Glutamatergic neuron (in vitro differentiated cells): Measurements from ENCODE around the gene CLPTM1L. TPM values are rescaled to one million over a fixed set of nuclear protein-coding genes. Genes with fewer than 3 reads are reported as not detected.
"Not testable (repeated sequence)": the region's sequence is repeated elsewhere in the genome, so short reads cannot be mapped to it uniquely, and the experiment has no call there.

Experiments used
- DNase-seq: peaks from one replicate; pipeline ENCODE4 v3.0.0; 2022
- H3K27ac Mint-ChIP-seq: one replicate; pipeline ENCODE4 v1.8.0; 2020; ENCODE audit warnings: mild to moderate bottlenecking, mixed read lengths, inconsistent platforms; ENCODE audit not compliant: unreplicated experiment
- H3K27me3 Mint-ChIP-seq: one replicate; pipeline ENCODE4 v1.8.0; 2020; ENCODE audit warnings: mild to moderate bottlenecking, moderate library complexity, mixed read lengths, inconsistent platforms; ENCODE audit not compliant: unreplicated experiment
- H3K36me3 Mint-ChIP-seq: one replicate; pipeline ENCODE4 v1.8.0; 2020; ENCODE audit warnings: mild to moderate bottlenecking, mixed read lengths, inconsistent platforms; ENCODE audit not compliant: unreplicated experiment
- H3K4me1 Mint-ChIP-seq: one replicate; pipeline ENCODE4 v1.8.0; 2020; ENCODE audit warnings: mild to moderate bottlenecking, low read depth, mixed read lengths, inconsistent platforms; ENCODE audit not compliant: unreplicated experiment
- H3K4me3 Mint-ChIP-seq: one replicate; pipeline ENCODE4 v1.8.0; 2020; ENCODE audit warnings: mild to moderate bottlenecking, mixed read lengths, inconsistent platforms; ENCODE audit not compliant: unreplicated experiment
- H3K9me3 Mint-ChIP-seq: one replicate; pipeline ENCODE4 v1.8.0; 2020; ENCODE audit warnings: mild to moderate bottlenecking, moderate library complexity, mixed read lengths, inconsistent platforms; ENCODE audit not compliant: unreplicated experiment
- total RNA-seq: library from RNA; stranded (reverse); fragmentation: NEBNext Ultra II Directional; extraction: Animal tissue kit (Norgen Biotek cat#: 25700); gene quantifications from one replicate; pipeline ENCODE4 v1.2.1, GENCODE V29; 2021; ENCODE audit not compliant: unreplicated experiment
- TF ChIP-seq, protein P1 (sequence below): fragments of 200-600 bp; sonication (generic); IDR thresholded peaks from one replicate; pipeline ENCODE4 v1.5.0; 2021; ENCODE audit not compliant: partially characterized antibody, unreplicated experiment

CLPTM1L gene
- total RNA-seq, 1 donor from 2014 or later, result 95.2 TPM

DNA sequence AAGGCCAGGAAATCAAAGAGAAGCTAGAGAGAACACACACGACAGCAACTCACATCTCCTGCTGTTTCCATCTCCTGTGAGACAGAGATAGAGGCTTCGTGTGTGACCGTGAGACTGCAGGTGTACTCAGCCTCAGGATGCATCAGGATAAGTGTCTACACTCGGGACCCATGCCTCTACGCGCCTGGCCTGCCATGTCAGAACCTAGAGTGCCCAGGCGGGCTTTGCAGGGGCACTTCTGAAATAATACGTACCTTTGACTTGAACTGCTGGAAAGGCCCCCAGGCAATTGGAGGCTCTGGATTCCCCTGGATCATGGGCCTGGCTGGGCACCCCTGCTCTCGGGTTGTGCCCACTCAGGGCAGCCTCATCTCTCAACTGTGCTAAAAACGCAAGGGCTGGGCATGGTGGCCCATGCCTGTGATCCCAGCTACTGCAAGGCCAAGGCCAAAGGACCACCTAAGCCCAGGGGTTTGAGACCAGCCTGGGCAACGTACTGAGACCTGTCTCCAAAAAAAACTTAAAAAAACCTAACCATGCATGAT, 13.0 kb downstream of the CLPTM1L start:
- H3K27ac Mint-ChIP-seq, result no peak overlapping the region
- H3K9me3 Mint-ChIP-seq, result peaks cover 3% of the 10 kb centered on the region
- H3K27me3 Mint-ChIP-seq, result peaks cover 7% of the 10 kb centered on the region
- peaks cover 3% of the 10 kb centered on the region for H3K4me1 Mint-ChIP-seq
- no peak overlapping the region for H3K4me3 Mint-ChIP-seq
- no peak for DNase-seq
- TF ChIP-seq, protein P1, sequence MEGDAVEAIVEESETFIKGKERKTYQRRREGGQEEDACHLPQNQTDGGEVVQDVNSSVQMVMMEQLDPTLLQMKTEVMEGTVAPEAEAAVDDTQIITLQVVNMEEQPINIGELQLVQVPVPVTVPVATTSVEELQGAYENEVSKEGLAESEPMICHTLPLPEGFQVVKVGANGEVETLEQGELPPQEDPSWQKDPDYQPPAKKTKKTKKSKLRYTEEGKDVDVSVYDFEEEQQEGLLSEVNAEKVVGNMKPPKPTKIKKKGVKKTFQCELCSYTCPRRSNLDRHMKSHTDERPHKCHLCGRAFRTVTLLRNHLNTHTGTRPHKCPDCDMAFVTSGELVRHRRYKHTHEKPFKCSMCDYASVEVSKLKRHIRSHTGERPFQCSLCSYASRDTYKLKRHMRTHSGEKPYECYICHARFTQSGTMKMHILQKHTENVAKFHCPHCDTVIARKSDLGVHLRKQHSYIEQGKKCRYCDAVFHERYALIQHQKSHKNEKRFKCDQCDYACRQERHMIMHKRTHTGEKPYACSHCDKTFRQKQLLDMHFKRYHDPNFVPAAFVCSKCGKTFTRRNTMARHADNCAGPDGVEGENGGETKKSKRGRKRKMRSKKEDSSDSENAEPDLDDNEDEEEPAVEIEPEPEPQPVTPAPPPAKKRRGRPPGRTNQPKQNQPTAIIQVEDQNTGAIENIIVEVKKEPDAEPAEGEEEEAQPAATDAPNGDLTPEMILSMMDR, result no peak
- peaks cover 6% of the 10 kb centered on the region for H3K36me3 Mint-ChIP-seq

DNA sequence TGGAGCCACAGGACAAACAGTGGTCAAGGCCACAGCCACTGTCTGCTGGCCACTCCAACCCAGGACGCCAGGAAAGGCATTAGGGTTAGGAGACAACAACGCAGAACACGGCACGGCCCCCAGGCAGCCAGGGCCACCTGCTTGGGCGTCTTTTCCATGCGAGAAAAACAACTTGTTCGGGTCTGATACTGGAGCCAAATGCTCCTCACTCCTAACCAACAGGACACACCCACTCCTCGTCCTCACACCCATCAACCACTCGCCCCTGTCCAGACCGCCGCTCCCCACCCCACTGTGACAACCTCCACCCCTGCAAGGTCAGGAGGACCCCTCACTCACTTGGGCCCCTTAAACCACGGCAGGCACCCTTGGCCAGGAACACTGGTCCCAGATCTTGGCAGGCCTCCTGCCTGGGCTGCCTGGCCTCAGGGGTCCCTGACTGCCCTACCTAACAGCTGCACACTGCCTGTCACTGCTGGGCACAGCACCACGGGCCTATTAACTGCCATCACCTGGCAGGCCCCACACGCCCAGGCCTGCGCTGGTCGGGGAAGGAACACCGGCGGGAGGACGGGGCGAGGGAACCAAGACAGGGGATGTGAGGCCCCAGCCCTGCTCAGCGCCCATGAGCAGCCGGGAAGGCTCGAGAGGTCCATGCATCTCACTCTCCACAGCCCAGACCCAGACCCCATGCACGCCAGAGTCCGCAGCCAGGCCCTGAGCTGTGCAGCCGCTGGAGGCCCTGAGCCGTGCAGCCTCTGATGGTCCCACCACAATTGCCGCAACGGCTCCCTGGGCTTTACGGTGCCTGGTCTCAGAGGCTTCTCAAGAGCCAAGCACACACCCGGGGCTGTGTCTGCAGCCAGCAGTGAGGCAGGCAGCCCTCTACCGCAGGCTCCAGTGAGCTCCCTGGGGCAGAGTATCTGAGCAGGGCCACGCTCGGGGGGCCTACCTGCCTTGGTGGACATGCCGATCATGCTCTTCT, 13.8 kb downstream of the CLPTM1L start:
- Mint-ChIP-seq H3K4me3 (no peak overlapping the region), H3K4me1 (peaks cover 3% of the 10 kb centered on the region), H3K27me3 (peaks cover 7% of the 10 kb centered on the region), H3K27ac (no peak overlapping the region), H3K9me3 (peaks cover 3% of the 10 kb centered on the region), H3K36me3 (peaks cover 10% of the 10 kb centered on the region)
- TF ChIP-seq, protein P1, result no peak
- DNase-seq, result no peak

DNA sequence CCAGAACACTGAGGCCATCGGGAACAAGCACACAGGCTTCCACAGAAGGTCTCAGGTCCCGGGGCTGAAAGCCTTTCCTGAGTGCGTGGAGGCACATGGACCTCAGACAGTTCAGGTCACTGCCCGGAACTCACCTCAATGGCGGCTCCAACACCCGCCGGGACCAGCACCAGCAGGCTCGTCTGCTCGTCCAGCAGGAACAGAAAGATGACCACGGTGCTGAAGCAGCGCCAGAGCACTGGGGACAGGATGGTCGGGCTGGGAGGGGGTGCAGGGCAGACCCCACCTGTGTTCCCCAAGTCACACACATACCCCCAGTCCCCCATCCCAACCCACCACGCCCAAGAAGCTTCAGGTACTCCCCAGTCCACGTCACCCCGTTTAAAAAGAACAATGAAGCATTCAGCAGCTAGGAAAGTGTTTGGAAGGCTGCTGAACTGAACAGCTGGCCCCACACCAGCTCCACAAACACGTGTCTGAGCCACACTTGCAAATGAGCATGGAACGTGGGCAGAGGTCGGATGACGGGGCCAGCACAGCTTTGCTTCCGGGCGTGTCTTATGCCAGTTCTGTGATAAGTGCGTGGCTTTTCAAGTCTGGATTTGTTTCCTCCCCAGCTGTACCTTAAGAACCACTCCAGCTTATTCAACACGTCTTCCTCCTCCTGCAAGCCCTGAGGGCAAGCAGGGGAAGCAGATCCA, 14.6 kb downstream of the CLPTM1L start:
- no peak overlapping the region for H3K4me3 Mint-ChIP-seq
- no peak overlapping the region for H3K27ac Mint-ChIP-seq
- peaks cover 12% of the 10 kb centered on the region for H3K36me3 Mint-ChIP-seq
- peaks cover 3% of the 10 kb centered on the region for H3K4me1 Mint-ChIP-seq
- peaks cover 7% of the 10 kb centered on the region for H3K27me3 Mint-ChIP-seq
- no peak for DNase-seq
- H3K9me3 Mint-ChIP-seq, result peaks cover 3% of the 10 kb centered on the region
- TF ChIP-seq, protein P1, result no peak

DNA sequence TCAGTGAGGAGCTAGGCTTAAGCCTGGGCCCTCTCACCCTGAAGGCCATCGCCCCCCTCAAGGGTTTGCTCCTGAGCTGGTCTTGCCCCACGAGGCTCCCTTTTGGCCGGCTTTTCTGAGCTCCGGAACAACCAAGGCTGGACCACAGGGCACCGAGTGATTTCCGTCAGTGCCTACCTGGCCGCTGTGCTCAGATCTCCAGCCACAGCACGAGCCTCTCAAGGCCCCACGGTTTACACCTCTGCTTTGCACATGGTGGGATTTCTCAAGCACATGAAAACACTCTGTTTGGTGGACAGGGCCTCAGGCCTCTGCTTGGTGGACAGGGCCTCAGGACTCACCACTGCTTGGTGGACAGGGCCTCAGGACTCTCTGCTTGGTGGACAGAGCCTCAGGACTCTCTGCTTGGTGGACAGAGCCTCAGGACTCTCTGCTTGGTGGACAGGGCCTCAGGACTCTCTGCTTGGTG, 15.8 kb downstream of the CLPTM1L start:
- peaks cover 3% of the 10 kb centered on the region for H3K4me1 Mint-ChIP-seq
- no peak for DNase-seq
- H3K4me3 Mint-ChIP-seq, result no peak overlapping the region
- H3K36me3 Mint-ChIP-seq, result peaks cover 12% of the 10 kb centered on the region
- H3K27me3 Mint-ChIP-seq, result peaks cover 9% of the 10 kb centered on the region
- TF ChIP-seq, protein P1, result no peak
- H3K27ac Mint-ChIP-seq, result no peak overlapping the region
- H3K9me3 Mint-ChIP-seq, result peaks cover 2% of the 10 kb centered on the region

DNA sequence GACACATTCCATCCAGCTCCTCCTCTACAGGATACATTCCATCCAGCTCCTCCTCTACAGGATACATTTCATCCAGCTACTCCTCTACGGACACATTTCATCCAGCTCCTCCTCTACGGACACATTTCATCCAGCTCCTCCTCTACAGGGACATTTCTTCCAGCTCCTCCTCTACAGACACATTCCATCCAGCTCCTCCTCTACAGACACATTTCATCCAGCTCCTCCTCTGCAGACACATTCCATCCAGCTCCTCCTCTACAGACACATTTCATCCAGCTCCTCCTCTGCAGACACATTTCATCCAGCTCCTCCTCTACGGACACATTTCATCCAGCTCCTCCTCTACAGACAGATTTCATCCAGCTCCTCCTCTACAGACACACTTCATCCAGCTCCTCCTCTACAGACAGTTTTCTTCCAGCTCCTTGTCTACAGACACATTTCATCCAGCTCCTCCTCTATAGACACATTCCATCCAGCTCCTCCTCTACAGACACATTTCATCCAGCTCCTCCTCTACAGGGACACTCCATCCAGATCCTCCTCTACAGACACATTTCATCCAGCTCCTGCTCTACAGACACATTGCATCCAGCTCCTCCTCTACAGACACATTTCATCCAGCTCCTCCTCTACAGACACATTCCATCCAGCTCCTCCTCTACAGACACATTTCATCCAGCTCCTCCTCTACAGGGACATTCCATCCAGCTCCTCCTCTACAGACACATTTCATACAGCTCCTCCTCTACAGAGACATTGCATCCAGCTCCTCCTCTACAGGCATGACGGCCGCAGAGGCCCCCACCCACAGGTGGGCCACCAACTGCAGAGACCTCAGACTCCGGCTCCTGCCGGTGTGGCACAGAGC, 16.4 kb downstream of the CLPTM1L start:
- DNase-seq, result not testable (repeated sequence)
- H3K36me3 Mint-ChIP-seq, result peaks cover 12% of the 10 kb centered on the region

DNA sequence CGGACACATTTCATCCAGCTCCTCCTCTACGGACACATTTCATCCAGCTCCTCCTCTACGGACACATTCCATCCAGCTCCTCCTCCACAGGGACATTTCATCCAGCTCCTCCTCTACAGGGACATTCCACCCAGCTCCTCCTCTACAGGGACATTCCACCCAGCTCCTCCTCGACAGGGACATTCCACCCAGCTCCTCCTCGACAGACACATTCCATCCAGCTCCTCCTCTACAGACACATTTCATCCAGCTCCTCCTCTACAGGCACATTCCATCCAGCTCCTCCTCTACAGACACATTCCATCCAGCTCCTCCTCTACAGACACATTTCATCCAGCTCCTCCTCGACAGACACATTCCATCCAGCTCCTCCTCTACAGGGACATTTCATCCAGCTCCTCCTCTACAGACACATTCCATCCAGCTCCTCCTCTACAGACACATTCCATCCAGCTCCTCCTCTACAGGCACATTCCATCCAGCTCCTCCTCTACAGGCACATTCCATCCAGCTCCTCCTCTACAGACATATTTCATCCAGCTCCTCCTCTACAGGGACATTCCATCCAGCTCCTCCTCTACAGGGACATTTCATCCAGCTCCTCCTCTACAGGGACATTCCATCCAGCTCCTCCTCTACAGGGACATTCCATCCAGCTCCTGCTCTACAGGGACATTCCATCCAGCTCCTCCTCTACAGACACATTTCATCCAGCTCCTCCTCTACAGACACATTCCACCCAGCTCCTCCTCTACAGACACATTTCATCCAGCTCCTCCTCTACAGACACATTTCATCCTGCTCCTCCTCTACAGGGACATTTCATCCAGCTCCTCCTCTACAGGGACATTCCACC, 17.8 kb downstream of the CLPTM1L start:
- not testable (repeated sequence) for DNase-seq, H3K4me3 Mint-ChIP-seq, H3K27me3 Mint-ChIP-seq, H3K9me3 Mint-ChIP-seq, H3K4me1 Mint-ChIP-seq, H3K27ac Mint-ChIP-seq
- H3K36me3 Mint-ChIP-seq, result peaks cover 12% of the 10 kb centered on the region

More for the DNA sequence above, 16.4 kb downstream of the CLPTM1L start:
- Mint-ChIP-seq H3K4me3 (peak overlapping the region; percentile 38), H3K27ac (peak overlapping the region; percentile 40)
- not testable (repeated sequence) for H3K4me1 Mint-ChIP-seq, H3K27me3 Mint-ChIP-seq, H3K9me3 Mint-ChIP-seq
